HL-60 (cell line): Measurements from ENCODE around the gene ISLR2.

ENCODE experiments used
- POLR2AphosphoS5 ChIP-seq: IDR thresholded peaks from 2 replicates; pipeline ENCODE4 v1.6.1; 2012; ENCODE audit warnings: low read depth
- TF ChIP-seq, protein P1 (sequence below): IDR thresholded peaks from one replicate; pipeline ENCODE4 v1.5.1; 2011; ENCODE audit warnings: low read length, control low read depth, inconsistent platforms; ENCODE audit not compliant: insufficient read depth
- TF ChIP-seq, protein P2 (sequence below): IDR thresholded peaks from 2 replicates; pipeline ENCODE4 v1.6.1; 2012; ENCODE audit warnings: low read depth; ENCODE audit not compliant: insufficient replicate concordance

DNA sequence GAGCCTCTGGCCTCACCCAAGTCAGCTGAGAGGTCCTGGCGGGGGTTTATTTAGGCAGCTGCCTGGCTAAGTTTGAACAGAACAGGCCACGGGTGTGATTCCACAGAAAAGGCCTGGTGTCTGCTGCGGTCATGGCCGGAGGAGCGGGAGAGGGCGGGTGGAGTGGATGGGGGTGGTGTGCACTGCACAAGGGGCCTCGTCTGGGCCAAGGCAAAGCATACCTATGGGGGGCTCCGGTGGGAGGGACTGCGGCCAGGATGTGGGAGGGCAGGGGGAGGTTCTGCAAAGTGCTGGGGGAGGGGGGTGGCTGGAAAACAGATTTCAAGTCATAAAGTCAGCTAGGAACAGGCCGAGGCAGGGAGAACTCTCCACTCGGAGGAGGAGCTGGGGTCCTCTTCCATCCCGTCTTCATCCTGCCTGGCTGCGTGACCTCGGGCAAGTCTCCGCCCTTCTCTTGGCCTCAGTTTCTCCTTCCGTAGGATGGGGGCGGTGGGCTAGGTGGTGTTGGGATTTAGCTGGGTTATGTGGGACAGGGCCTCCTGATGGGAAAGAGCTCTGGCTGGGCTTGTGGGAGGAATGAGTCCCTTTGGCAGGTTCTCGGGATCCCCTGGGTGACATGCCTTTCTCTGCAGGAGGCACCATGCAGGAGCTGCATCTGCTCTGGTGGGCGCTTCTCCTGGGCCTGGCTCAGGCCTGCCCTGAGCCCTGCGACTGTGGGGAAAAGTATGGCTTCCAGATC lies 44.0 kb downstream of the ISLR2 start:
- TF ChIP-seq, protein P1, sequence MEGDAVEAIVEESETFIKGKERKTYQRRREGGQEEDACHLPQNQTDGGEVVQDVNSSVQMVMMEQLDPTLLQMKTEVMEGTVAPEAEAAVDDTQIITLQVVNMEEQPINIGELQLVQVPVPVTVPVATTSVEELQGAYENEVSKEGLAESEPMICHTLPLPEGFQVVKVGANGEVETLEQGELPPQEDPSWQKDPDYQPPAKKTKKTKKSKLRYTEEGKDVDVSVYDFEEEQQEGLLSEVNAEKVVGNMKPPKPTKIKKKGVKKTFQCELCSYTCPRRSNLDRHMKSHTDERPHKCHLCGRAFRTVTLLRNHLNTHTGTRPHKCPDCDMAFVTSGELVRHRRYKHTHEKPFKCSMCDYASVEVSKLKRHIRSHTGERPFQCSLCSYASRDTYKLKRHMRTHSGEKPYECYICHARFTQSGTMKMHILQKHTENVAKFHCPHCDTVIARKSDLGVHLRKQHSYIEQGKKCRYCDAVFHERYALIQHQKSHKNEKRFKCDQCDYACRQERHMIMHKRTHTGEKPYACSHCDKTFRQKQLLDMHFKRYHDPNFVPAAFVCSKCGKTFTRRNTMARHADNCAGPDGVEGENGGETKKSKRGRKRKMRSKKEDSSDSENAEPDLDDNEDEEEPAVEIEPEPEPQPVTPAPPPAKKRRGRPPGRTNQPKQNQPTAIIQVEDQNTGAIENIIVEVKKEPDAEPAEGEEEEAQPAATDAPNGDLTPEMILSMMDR = no peak
- TF ChIP-seq, protein P2, sequence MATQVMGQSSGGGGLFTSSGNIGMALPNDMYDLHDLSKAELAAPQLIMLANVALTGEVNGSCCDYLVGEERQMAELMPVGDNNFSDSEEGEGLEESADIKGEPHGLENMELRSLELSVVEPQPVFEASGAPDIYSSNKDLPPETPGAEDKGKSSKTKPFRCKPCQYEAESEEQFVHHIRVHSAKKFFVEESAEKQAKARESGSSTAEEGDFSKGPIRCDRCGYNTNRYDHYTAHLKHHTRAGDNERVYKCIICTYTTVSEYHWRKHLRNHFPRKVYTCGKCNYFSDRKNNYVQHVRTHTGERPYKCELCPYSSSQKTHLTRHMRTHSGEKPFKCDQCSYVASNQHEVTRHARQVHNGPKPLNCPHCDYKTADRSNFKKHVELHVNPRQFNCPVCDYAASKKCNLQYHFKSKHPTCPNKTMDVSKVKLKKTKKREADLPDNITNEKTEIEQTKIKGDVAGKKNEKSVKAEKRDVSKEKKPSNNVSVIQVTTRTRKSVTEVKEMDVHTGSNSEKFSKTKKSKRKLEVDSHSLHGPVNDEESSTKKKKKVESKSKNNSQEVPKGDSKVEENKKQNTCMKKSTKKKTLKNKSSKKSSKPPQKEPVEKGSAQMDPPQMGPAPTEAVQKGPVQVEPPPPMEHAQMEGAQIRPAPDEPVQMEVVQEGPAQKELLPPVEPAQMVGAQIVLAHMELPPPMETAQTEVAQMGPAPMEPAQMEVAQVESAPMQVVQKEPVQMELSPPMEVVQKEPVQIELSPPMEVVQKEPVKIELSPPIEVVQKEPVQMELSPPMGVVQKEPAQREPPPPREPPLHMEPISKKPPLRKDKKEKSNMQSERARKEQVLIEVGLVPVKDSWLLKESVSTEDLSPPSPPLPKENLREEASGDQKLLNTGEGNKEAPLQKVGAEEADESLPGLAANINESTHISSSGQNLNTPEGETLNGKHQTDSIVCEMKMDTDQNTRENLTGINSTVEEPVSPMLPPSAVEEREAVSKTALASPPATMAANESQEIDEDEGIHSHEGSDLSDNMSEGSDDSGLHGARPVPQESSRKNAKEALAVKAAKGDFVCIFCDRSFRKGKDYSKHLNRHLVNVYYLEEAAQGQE = no peak
- TF ChIP-seq POLR2AphosphoS5 = no peak
